Measurements from ENCODE around the gene HES7.

Gene HES7

GRCh38 chr17:8140065-8141029, 16.4 kb upstream of the HES7 start:
- Histone ChIP-seq H3K9me3 (replicated peaks; ENCODE audit: low read length) (no peaks in the 10 kb centered on the region), H3K4me2 (ENCODE audit: low read length) (no peak overlapping the region), H3K9ac (ENCODE audit: low read depth, low read length) (no peak overlapping the region), H3K4me3 (ENCODE audit: low read length) (no peak overlapping the region), H3K4me1 (ENCODE audit: control insufficient read depth, insufficient read depth, low read length) (peaks cover 5% of the 10 kb centered on the region), H3K27me3 (ENCODE audit: control insufficient read depth, insufficient read depth, low read length) (no peaks in the 10 kb centered on the region), H3K36me3 (ENCODE audit: insufficient read depth, low read length) (peaks cover 54% of the 10 kb centered on the region)

- peak overlapping the region; percentile 59 for H3K9ac ChIP-seq (ENCODE audit: low read depth, low read length)
- no peaks in the 10 kb centered on the region for H3K27me3 ChIP-seq (ENCODE audit: control insufficient read depth, insufficient read depth, low read length)
- H3K36me3 ChIP-seq (ENCODE audit: insufficient read depth, low read length): peaks cover 41% of the 10 kb centered on the region
- peak overlapping the region; percentile 47 for H3K4me3 ChIP-seq (ENCODE audit: low read length)
- H3K4me1 ChIP-seq (ENCODE audit: control insufficient read depth, insufficient read depth, low read length): peaks cover 5% of the 10 kb centered on the region
- no peaks in the 10 kb centered on the region for H3K9me3 ChIP-seq (replicated peaks; ENCODE audit: low read length)
- peak overlapping the region; percentile 75 for H3K4me2 ChIP-seq (ENCODE audit: low read length)
Measured at GRCh38 chr17:8138672-8139371, 14.9 kb upstream of the HES7 start.

GRCh38 chr17:8138374-8138671, 14.4 kb upstream of the HES7 start:
- H3K27me3 ChIP-seq (ENCODE audit: control insufficient read depth, insufficient read depth, low read length): no peaks in the 10 kb centered on the region
- H3K4me3 ChIP-seq (ENCODE audit: low read length): peak overlapping the region; percentile 21
- peak overlapping the region; percentile 72 for H3K4me2 ChIP-seq (ENCODE audit: low read length)
- H3K9ac ChIP-seq (ENCODE audit: low read depth, low read length): peak overlapping the region; percentile 21
- H3K36me3 ChIP-seq (ENCODE audit: insufficient read depth, low read length): peaks cover 37% of the 10 kb centered on the region
- no peaks in the 10 kb centered on the region for H3K9me3 ChIP-seq (replicated peaks; ENCODE audit: low read length)
- H3K4me1 ChIP-seq (ENCODE audit: control insufficient read depth, insufficient read depth, low read length): peaks cover 5% of the 10 kb centered on the region

- peaks cover 34% of the 10 kb centered on the region for H3K36me3 ChIP-seq (ENCODE audit: insufficient read depth, low read length)
- peaks cover 5% of the 10 kb centered on the region for H3K4me1 ChIP-seq (ENCODE audit: control insufficient read depth, insufficient read depth, low read length)
- peak overlapping the region; percentile 72 for H3K4me2 ChIP-seq (ENCODE audit: low read length)
- H3K4me3 ChIP-seq (ENCODE audit: low read length): peak overlapping the region; percentile 21
- peak overlapping the region; percentile 21 for H3K9ac ChIP-seq (ENCODE audit: low read depth, low read length)
- no peaks in the 10 kb centered on the region for H3K27me3 ChIP-seq (ENCODE audit: control insufficient read depth, insufficient read depth, low read length)
- no peaks in the 10 kb centered on the region for H3K9me3 ChIP-seq (replicated peaks; ENCODE audit: low read length)
Measured at GRCh38 chr17:8137645-8138373, 13.9 kb upstream of the HES7 start.

GRCh38 chr17:8133941-8134340, 10.0 kb upstream of the HES7 start:
- Histone ChIP-seq H3K9ac (ENCODE audit: low read depth, low read length) (no peak overlapping the region), H3K4me1 (ENCODE audit: control insufficient read depth, insufficient read depth, low read length) (peaks cover 5% of the 10 kb centered on the region), H3K36me3 (ENCODE audit: insufficient read depth, low read length) (no peaks in the 10 kb centered on the region), H3K4me2 (ENCODE audit: low read length) (no peak overlapping the region), H3K27me3 (ENCODE audit: control insufficient read depth, insufficient read depth, low read length) (no peaks in the 10 kb centered on the region), H3K9me3 (replicated peaks; ENCODE audit: low read length) (no peaks in the 10 kb centered on the region), H3K4me3 (ENCODE audit: low read length) (no peak overlapping the region)

- no peaks in the 10 kb centered on the region for H3K27me3 ChIP-seq (ENCODE audit: control insufficient read depth, insufficient read depth, low read length)
- H3K4me1 ChIP-seq (ENCODE audit: control insufficient read depth, insufficient read depth, low read length): peaks cover 4% of the 10 kb centered on the region
- H3K9me3 ChIP-seq (replicated peaks; ENCODE audit: low read length): no peaks in the 10 kb centered on the region
- H3K9ac ChIP-seq (ENCODE audit: low read depth, low read length): no peak overlapping the region
- no peaks in the 10 kb centered on the region for H3K36me3 ChIP-seq (ENCODE audit: insufficient read depth, low read length)
- no peak overlapping the region for H3K4me2 ChIP-seq (ENCODE audit: low read length)
- no peak overlapping the region for H3K4me3 ChIP-seq (ENCODE audit: low read length)
Measured at GRCh38 chr17:8133399-8133798, 9.5 kb upstream of the HES7 start.

- no peaks in the 10 kb centered on the region for H3K36me3 ChIP-seq (ENCODE audit: insufficient read depth, low read length)
- H3K4me1 ChIP-seq (ENCODE audit: control insufficient read depth, insufficient read depth, low read length): peaks cover 4% of the 10 kb centered on the region
- H3K4me3 ChIP-seq (ENCODE audit: low read length): no peak overlapping the region
- H3K9me3 ChIP-seq (replicated peaks; ENCODE audit: low read length): no peaks in the 10 kb centered on the region
- H3K9ac ChIP-seq (ENCODE audit: low read depth, low read length): no peak overlapping the region
- H3K27me3 ChIP-seq (ENCODE audit: control insufficient read depth, insufficient read depth, low read length): no peaks in the 10 kb centered on the region
- no peak overlapping the region for H3K4me2 ChIP-seq (ENCODE audit: low read length)
Measured at GRCh38 chr17:8131844-8132441, 8.0 kb upstream of the HES7 start.

- H3K4me1 ChIP-seq (ENCODE audit: control insufficient read depth, insufficient read depth, low read length): peaks cover 29% of the 10 kb centered on the region
- H3K27me3 ChIP-seq (ENCODE audit: control insufficient read depth, insufficient read depth, low read length): no peaks in the 10 kb centered on the region
- no peak overlapping the region for H3K4me2 ChIP-seq (ENCODE audit: low read length)
- no peak overlapping the region for H3K9ac ChIP-seq (ENCODE audit: low read depth, low read length)
- no peak overlapping the region for H3K4me3 ChIP-seq (ENCODE audit: low read length)
- no peaks in the 10 kb centered on the region for H3K9me3 ChIP-seq (replicated peaks; ENCODE audit: low read length)
- H3K36me3 ChIP-seq (ENCODE audit: insufficient read depth, low read length): no peaks in the 10 kb centered on the region
Measured at GRCh38 chr17:8128125-8128784, 4.3 kb upstream of the HES7 start.

- Histone ChIP-seq H3K9me3 (replicated peaks; ENCODE audit: low read length) (no peaks in the 10 kb centered on the region), H3K36me3 (ENCODE audit: insufficient read depth, low read length) (no peaks in the 10 kb centered on the region), H3K4me3 (ENCODE audit: low read length) (peak overlapping the region; percentile 71), H3K27me3 (ENCODE audit: control insufficient read depth, insufficient read depth, low read length) (no peaks in the 10 kb centered on the region), H3K4me1 (ENCODE audit: control insufficient read depth, insufficient read depth, low read length) (peaks cover 38% of the 10 kb centered on the region), H3K4me2 (ENCODE audit: low read length) (peak overlapping the region; percentile 89), H3K9ac (ENCODE audit: low read depth, low read length) (peak overlapping the region; percentile 54)
Measured at GRCh38 chr17:8126491-8127066, 2.7 kb upstream of the HES7 start.

- Histone ChIP-seq H3K9ac (ENCODE audit: low read depth, low read length) (peak overlapping the region; percentile 47), H3K4me2 (ENCODE audit: low read length) (peak overlapping the region; percentile 89), H3K4me3 (ENCODE audit: low read length) (peak overlapping the region; percentile 68), H3K9me3 (replicated peaks; ENCODE audit: low read length) (no peaks in the 10 kb centered on the region), H3K27me3 (ENCODE audit: control insufficient read depth, insufficient read depth, low read length) (no peaks in the 10 kb centered on the region), H3K36me3 (ENCODE audit: insufficient read depth, low read length) (no peaks in the 10 kb centered on the region), H3K4me1 (ENCODE audit: control insufficient read depth, insufficient read depth, low read length) (peaks cover 39% of the 10 kb centered on the region)
Measured at GRCh38 chr17:8125947-8126490, 2.1 kb upstream of the HES7 start.

Measured in skeletal muscle satellite cell (primary cell).